ENCODE results near the gene BLACAT1. TPM values are rescaled to one million over a fixed set of nuclear protein-coding genes. Genes with fewer than 3 reads are reported as not detected.
A peak's percentile ranks its signal among the peaks of the same experiment; 100 is the strongest.

Gene BLACAT1
- total RNA-seq: 0.84 TPM
- long read RNA-seq: 0 reads

GRCh38 chr1:205455581-205456382 is at the start of gene BLACAT1:
Gene BLACAT1, minus strand, starts transcription at chr1:205456045.
- Histone ChIP-seq H3K4me1 (peaks cover 17% of the 10 kb centered on the region), H3K27me3 (peaks cover 86% of the 10 kb centered on the region), H3K4me3 (peak within 1 kb of the TSS; percentile 19), H3K27ac (no peak within 1 kb of the TSS), H3K9me3 (no peaks in the 10 kb centered on the region), H3K36me3 (no peaks in the 10 kb centered on the region)
- intact Hi-C loops (cut with DNase I): no loop called here
- ATAC-seq (no peak), DNase-seq (no peak)
- no peak for TF ChIP-seq CTCF (IDR thresholded peaks at IDR 0.05)

GRCh38 chr1:205505076-205505729 is 49.4 kb upstream of the BLACAT1 start:
- no peak for TF ChIP-seq CTCF (IDR thresholded peaks at IDR 0.05)
- intact Hi-C loops (cut with DNase I): no loop called here
- Histone ChIP-seq H3K27ac (peak overlapping the region; percentile 77), H3K4me1 (peaks cover 16% of the 10 kb centered on the region), H3K36me3 (no peaks in the 10 kb centered on the region), H3K27me3 (no peaks in the 10 kb centered on the region), H3K9me3 (no peaks in the 10 kb centered on the region), H3K4me3 (peak overlapping the region; percentile 74)
- DNase-seq: no peak
- peak; percentile 2 for ATAC-seq

- intact Hi-C loops (cut with DNase I): no loop called here
- Histone ChIP-seq H3K27me3 (no peaks in the 10 kb centered on the region), H3K4me3 (peak within 1 kb of the TSS; percentile 74), H3K9me3 (no peaks in the 10 kb centered on the region), H3K27ac (peak within 1 kb of the TSS; percentile 77), H3K4me1 (peaks cover 16% of the 10 kb centered on the region), H3K36me3 (no peaks in the 10 kb centered on the region)
- no peak for TF ChIP-seq CTCF (IDR thresholded peaks at IDR 0.05)
- ATAC-seq (peak; percentile 92), DNase-seq (peak; percentile 96)
Observed at GRCh38 chr1:205504311-205505075, 48.6 kb upstream of the BLACAT1 start, which contains the start of gene CDK18. Gene CDK18, plus strand, starts transcription at chr1:205504669. Its CDS starts 18,499 bp downstream, at chr1:205523168.

- DNase-seq (no peak), ATAC-seq (no peak)
- Histone ChIP-seq H3K4me3 (no peak overlapping the region), H3K27ac (no peak overlapping the region), H3K9me3 (no peaks in the 10 kb centered on the region), H3K36me3 (no peaks in the 10 kb centered on the region), H3K27me3 (no peaks in the 10 kb centered on the region), H3K4me1 (peaks cover 16% of the 10 kb centered on the region)
- intact Hi-C loops (cut with DNase I): no loop called here
- TF ChIP-seq CTCF (IDR thresholded peaks at IDR 0.05): no peak
Observed at GRCh38 chr1:205502992-205503391, 47.1 kb upstream of the BLACAT1 start.

- H3K27me3 ChIP-seq: no peaks in the 10 kb centered on the region
- no peaks in the 10 kb centered on the region for H3K9me3 ChIP-seq
- H3K36me3 ChIP-seq: no peaks in the 10 kb centered on the region
- ATAC-seq: no peak
- H3K4me1 ChIP-seq: peaks cover 16% of the 10 kb centered on the region
- no peak overlapping the region for H3K4me3 ChIP-seq
- intact Hi-C loops (cut with DNase I): no loop called here
- TF ChIP-seq CTCF (IDR thresholded peaks at IDR 0.05): no peak
- H3K27ac ChIP-seq: no peak overlapping the region
- DNase-seq: no peak
Observed at GRCh38 chr1:205502111-205502810, 46.4 kb upstream of the BLACAT1 start.
